H1 (cell line): ENCODE results near the gene CBFB. TPM values are rescaled to one million over a fixed set of nuclear protein-coding genes. Genes with fewer than 3 reads are reported as not detected.

ENCODE experiments used
- CTCF ChIA-PET: fragments of 300-600 bp; sonication (Branson Sonifier 250); formaldehyde crosslinking; loops from one replicate; lab custom pipeline; 2021; ENCODE audit not compliant: partially characterized antibody; lab: Charles Lee
- POLR2A ChIA-PET: fragments of 300-600 bp; sonication (Branson Sonifier 250); formaldehyde crosslinking; loops from one replicate; lab custom pipeline; 2021; ENCODE audit warnings: inconsistent platforms; ENCODE audit not compliant: partially characterized antibody; lab: Charles Lee
- DNase-seq, 2 experiments: peaks; one replicate each; pipeline versions ENCODE4 v3.0.0 to v3.0.0-alpha.2; 2010 to 2022; ENCODE audit warnings: low spot score in 2 of 2, low read depth in 1 of 2, mixed read lengths in 1 of 2
- FAIRE-seq: peaks from 2 replicates; lab custom pipeline; 2011; peaks lifted over from hg19 to GRCh38; lab: Jason Lieb, UNC
- H2AFZ ChIP-seq: 2 replicates; pipeline ENCODE4 v1.8.1; 2012; ENCODE audit warnings: low read length, inconsistent platforms
- H2AK5ac ChIP-seq: 2 replicates; pipeline ENCODE4 v1.6.1; 2013; ENCODE audit warnings: low read depth, low read length
- H2BK120ac ChIP-seq: replicated peaks from 2 replicates; pipeline ENCODE3; 2013; ENCODE audit warnings: low read depth, low read length, inconsistent platforms
- H2BK12ac ChIP-seq: 2 replicates; pipeline ENCODE4 v1.6.1; 2013; ENCODE audit warnings: low read depth, low read length
- H2BK15ac ChIP-seq: 2 replicates; pipeline ENCODE4 v1.6.1; 2013; ENCODE audit warnings: low read length
- H2BK20ac ChIP-seq: 2 replicates; pipeline ENCODE4 v1.6.1; 2013; ENCODE audit warnings: low read length
- H2BK5ac ChIP-seq: 2 replicates; pipeline ENCODE4 v1.6.1; 2013; ENCODE audit warnings: low read depth, low read length
- H3K14ac ChIP-seq: 2 replicates; pipeline ENCODE4 v1.6.1; 2013; ENCODE audit warnings: inconsistent platforms; ENCODE audit not compliant: insufficient read length
- H3K18ac ChIP-seq: 2 replicates; pipeline ENCODE4 v1.6.1; 2013; ENCODE audit warnings: low read length; ENCODE audit errors: extremely low read depth
- H3K23ac ChIP-seq: 2 replicates; pipeline ENCODE4 v1.6.1; 2013; ENCODE audit warnings: inconsistent platforms; ENCODE audit not compliant: insufficient read length
- H3K23me2 ChIP-seq: 2 replicates; pipeline ENCODE4 v1.6.1; 2013; ENCODE audit warnings: low read depth, low read length
- H3K27ac ChIP-seq: 2 replicates; pipeline ENCODE4 v1.6.1; 2011; ENCODE audit warnings: low read depth, low read length, inconsistent platforms
- H3K27me3 ChIP-seq, 4 experiments: replicated peaks in 1 of 4; 1 replicate in 1 of 4; 2 replicates in 3 of 4; pipeline versions ENCODE4 v1.6.1 to v1.8.1; 2011 to 2013; ENCODE audit warnings: low read length in 3 of 4, mild to moderate bottlenecking in 3 of 4, inconsistent platforms in 2 of 4, mixed read lengths in 2 of 4, moderate library complexity in 1 of 4; ENCODE audit not compliant: control insufficient read depth in 3 of 4, insufficient read depth in 3 of 4; ENCODE audit errors: extremely low read depth in 1 of 4
- H3K36me3 ChIP-seq, 4 experiments: 2 replicates each; pipeline versions ENCODE4 v1.6.1 to v1.8.1; 2011 to 2013; ENCODE audit warnings: mild to moderate bottlenecking in 4 of 4, low read length in 3 of 4, moderate library complexity in 2 of 4, control low read depth in 1 of 4, inconsistent platforms in 1 of 4; ENCODE audit not compliant: insufficient read depth in 4 of 4, control insufficient read depth in 2 of 4
- H3K4ac ChIP-seq: replicated peaks from 2 replicates; pipeline ENCODE3; 2013; ENCODE audit warnings: low read length, low read depth, mixed read lengths, inconsistent platforms; ENCODE audit not compliant: insufficient read length
- H3K4me1 ChIP-seq, 4 experiments: replicated peaks in 1 of 4; 1 replicate in 1 of 4; 2 replicates in 3 of 4; pipeline versions ENCODE4 v1.6.1 to v1.8.1; 2011 to 2013; ENCODE audit warnings: low read length in 3 of 4, inconsistent platforms in 2 of 4, mixed read lengths in 1 of 4; ENCODE audit not compliant: insufficient read depth in 4 of 4, control insufficient read depth in 3 of 4
- H3K4me2 ChIP-seq, 2 experiments: 2 replicates each; pipeline versions ENCODE4 v1.6.1 to v1.8.1; 2011 to 2013; ENCODE audit warnings: low read depth in 2 of 2, low read length in 2 of 2, control low read depth in 1 of 2, inconsistent platforms in 1 of 2, mild to moderate bottlenecking in 1 of 2; ENCODE audit not compliant: insufficient read depth in 1 of 2
- H3K4me3 ChIP-seq, 4 experiments: fragments of 200-600, 300-600 bp in 1 of 4; sonication (generic), shearing (Covaris generic), sonication (Bioruptor Twin) in 1 of 4; 2 replicates each; pipeline versions ENCODE4 v1.5.1 to v1.8.1; 2011 to 2016; ENCODE audit warnings: low read length in 4 of 4, low read depth in 3 of 4, control low read depth in 2 of 4, inconsistent platforms in 2 of 4, mild to moderate bottlenecking in 2 of 4, mixed read lengths in 1 of 4, moderate library complexity in 1 of 4; ENCODE audit not compliant: insufficient read depth in 2 of 4; ENCODE audit errors: extremely low read depth in 1 of 4
- H3K56ac ChIP-seq: replicated peaks from 2 replicates; pipeline ENCODE3; 2013; ENCODE audit warnings: low read depth, mild to moderate bottlenecking, mixed read lengths, low read length, inconsistent platforms; ENCODE audit not compliant: insufficient read length
- H3K79me1 ChIP-seq: 2 replicates; pipeline ENCODE4 v1.6.1; 2013; ENCODE audit warnings: low read depth, low read length, control low read depth
- H3K79me2 ChIP-seq, 2 experiments: 2 replicates each; pipeline versions ENCODE4 v1.6.1 to v1.8.1; 2012 to 2013; ENCODE audit warnings: low read length in 2 of 2, mild to moderate bottlenecking in 2 of 2, inconsistent platforms in 1 of 2; ENCODE audit not compliant: insufficient read depth in 2 of 2, control insufficient read depth in 1 of 2
- H3K9ac ChIP-seq, 4 experiments: replicated peaks in 1 of 4; 1 replicate in 1 of 4; 2 replicates in 3 of 4; pipeline versions ENCODE4 v1.6.1 to v1.8.1; 2011 to 2013; ENCODE audit warnings: low read depth in 3 of 4, low read length in 3 of 4, control low read depth in 2 of 4, mild to moderate bottlenecking in 2 of 4, moderate library complexity in 2 of 4, inconsistent platforms in 1 of 4; ENCODE audit errors: extremely low read depth in 1 of 4
- H3K9me3 ChIP-seq, 2 experiments: 2 replicates each; pipeline versions ENCODE4 v1.6.1 to v1.8.1; 2012 to 2013; ENCODE audit warnings: mild to moderate bottlenecking in 2 of 2, moderate library complexity in 2 of 2, control low read depth in 1 of 2, inconsistent platforms in 1 of 2, low read depth in 1 of 2, low read length in 1 of 2, mixed read lengths in 1 of 2; ENCODE audit not compliant: insufficient read depth in 2 of 2
- H4K20me1 ChIP-seq, 2 experiments: replicated peaks in 1 of 2; 2 replicates each; pipeline versions ENCODE3 to v1.8.1; 2011 to 2013; ENCODE audit warnings: inconsistent platforms in 2 of 2, low read length in 2 of 2, mild to moderate bottlenecking in 1 of 2; ENCODE audit not compliant: insufficient read depth in 2 of 2, control insufficient read depth in 1 of 2
- H4K5ac ChIP-seq: 2 replicates; pipeline ENCODE4 v1.6.1; 2013; ENCODE audit warnings: low read length, low read depth, mixed read lengths, inconsistent platforms; ENCODE audit not compliant: insufficient read length
- H4K8ac ChIP-seq: 2 replicates; pipeline ENCODE4 v1.8.0; 2013; ENCODE audit warnings: mild to moderate bottlenecking, moderate library complexity, low read length, inconsistent platforms; ENCODE audit not compliant: insufficient read depth; ENCODE audit errors: extremely low read depth
- H4K91ac ChIP-seq: replicated peaks from 2 replicates; pipeline ENCODE3; 2013; ENCODE audit warnings: low read length, mixed read lengths, inconsistent platforms; ENCODE audit not compliant: insufficient read length
- ASH2L ChIP-seq: fragments of 200-600, 300-600 bp; sonication (generic); IDR thresholded peaks from one replicate; pipeline ENCODE4 v1.7.1; 2017; ENCODE audit warnings: low read length
- CBX5 ChIP-seq: fragments of 300-800, 300-1000 bp; sonication (generic); IDR thresholded peaks from 2 replicates; pipeline ENCODE4 v1.7.1; 2016; ENCODE audit warnings: antibody characterized with exemption, low read length, low read depth
- EZH2 ChIP-seq: fragments of 200-600 bp; sonication (generic); IDR thresholded peaks from 2 replicates; pipeline ENCODE4 v1.7.1; 2012; ENCODE audit warnings: low read depth, mild to moderate bottlenecking, moderate library complexity, low read length, inconsistent platforms; ENCODE audit not compliant: severe bottlenecking
- KDM4A ChIP-seq: IDR thresholded peaks from one replicate; pipeline ENCODE4 v1.7.1; 2012; ENCODE audit warnings: low read depth, mild to moderate bottlenecking, moderate library complexity, low read length, inconsistent platforms; ENCODE audit not compliant: severe bottlenecking
- MAFK ChIP-seq: IDR thresholded peaks from 2 replicates; pipeline ENCODE4 v1.6.1; 2012; ENCODE audit warnings: low read depth, mild to moderate bottlenecking, improper control_type of control experiment, low read length
- POLR2AphosphoS5 ChIP-seq: IDR thresholded peaks from 2 replicates; pipeline ENCODE4 v1.6.1; 2011; ENCODE audit warnings: low read depth, low read length
- RNF2 ChIP-seq: fragments of 200-900, 300-1000 bp; sonication (generic); IDR thresholded peaks from 2 replicates; pipeline ENCODE4 v1.7.1; 2016; ENCODE audit warnings: borderline replicate concordance, low read depth, mild to moderate bottlenecking, antibody characterized with exemption, low read length; ENCODE audit not compliant: poor library complexity, severe bottlenecking; ENCODE audit errors: missing control alignments
- SP1 ChIP-seq: IDR thresholded peaks from 2 replicates; pipeline ENCODE4 v1.6.1; 2011; ENCODE audit warnings: low read depth, low read length
- YY1 ChIP-seq: IDR thresholded peaks from 2 replicates; pipeline ENCODE4 v1.6.1; 2011; ENCODE audit warnings: low read depth, mild to moderate bottlenecking, low read length
- polyA plus RNA-seq, 7 experiments: library from polyadenylated mRNA; depleted of rRNA in 3 of 7; stranded (reverse) in 5 of 7; unstranded in 2 of 7; fragments of >200 nt in 5 of 7; fragments of 200-250 nt in 2 of 7; gene quantifications; 1 replicate in 5 of 7; 2 replicates in 1 of 7; 4 replicates in 1 of 7; pipeline versions ENCODE4 v1.2.1 to v1.2.3, GENCODE V29; 2011 to 2013; ENCODE audit warnings: missing spikeins in 2 of 7, mixed read lengths in 2 of 7
- total RNA-seq: library from RNA; stranded (reverse); fragmentation: NEBNext Ultra II Directional; extraction: Animal tissue kit (Norgen Biotek cat#: 25700); gene quantifications from 2 replicates; pipeline ENCODE4 v1.2.1, GENCODE V29; 2021
- TF ChIP-seq, protein P1 (sequence below), 3 experiments: IDR thresholded peaks; 1 replicate in 2 of 3; 2 replicates in 1 of 3; pipeline versions ENCODE4 v1.5.1 to v1.6.1; 2011; ENCODE audit warnings: low read length in 3 of 3, mild to moderate bottlenecking in 3 of 3, inconsistent platforms in 2 of 3, low read depth in 1 of 3, moderate library complexity in 1 of 3; ENCODE audit not compliant: insufficient read depth in 1 of 3; ENCODE audit errors: control extremely low read depth in 1 of 3

The CBFB gene
- total and polyA plus RNA-seq, 2 of the 8 experiments (the other 6 are each of a cell fraction or from before 2014, with no cell fraction given): 11.5 to 31.6 TPM

GRCh38 chr16:67128417-67128816, 99.5 kb downstream of the CBFB start:
- no peak for FAIRE-seq
- CTCF ChIA-PET: interaction anchor here (0.9 to 4.7 kb wide), 7 partner anchors 12 to 114 kb away, joined by 3 to 26 read pairs (median 6); partner anchors contain the start of gene B3GNT9

More at GRCh38 chr16:67128417-67128816, 99.5 kb downstream of the CBFB start:
- H3K4me2 ChIP-seq: no peak overlapping the region
- H3K56ac ChIP-seq: no peak overlapping the region
- no peak for TF ChIP-seq SP1
- no peak for TF ChIP-seq KDM4A
- TF ChIP-seq EZH2: no peak
- no peak for TF ChIP-seq POLR2AphosphoS5
- no peak for TF ChIP-seq CBX5
- TF ChIP-seq, protein P1, sequence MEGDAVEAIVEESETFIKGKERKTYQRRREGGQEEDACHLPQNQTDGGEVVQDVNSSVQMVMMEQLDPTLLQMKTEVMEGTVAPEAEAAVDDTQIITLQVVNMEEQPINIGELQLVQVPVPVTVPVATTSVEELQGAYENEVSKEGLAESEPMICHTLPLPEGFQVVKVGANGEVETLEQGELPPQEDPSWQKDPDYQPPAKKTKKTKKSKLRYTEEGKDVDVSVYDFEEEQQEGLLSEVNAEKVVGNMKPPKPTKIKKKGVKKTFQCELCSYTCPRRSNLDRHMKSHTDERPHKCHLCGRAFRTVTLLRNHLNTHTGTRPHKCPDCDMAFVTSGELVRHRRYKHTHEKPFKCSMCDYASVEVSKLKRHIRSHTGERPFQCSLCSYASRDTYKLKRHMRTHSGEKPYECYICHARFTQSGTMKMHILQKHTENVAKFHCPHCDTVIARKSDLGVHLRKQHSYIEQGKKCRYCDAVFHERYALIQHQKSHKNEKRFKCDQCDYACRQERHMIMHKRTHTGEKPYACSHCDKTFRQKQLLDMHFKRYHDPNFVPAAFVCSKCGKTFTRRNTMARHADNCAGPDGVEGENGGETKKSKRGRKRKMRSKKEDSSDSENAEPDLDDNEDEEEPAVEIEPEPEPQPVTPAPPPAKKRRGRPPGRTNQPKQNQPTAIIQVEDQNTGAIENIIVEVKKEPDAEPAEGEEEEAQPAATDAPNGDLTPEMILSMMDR (IDR thresholded peaks at IDR 0.05; ENCODE audit: control extremely low read depth in 1 of 3, insufficient read depth in 1 of 3, low read depth in 1 of 3, low read length in 3 of 3): no peak
- TF ChIP-seq ASH2L: no peak
- no peak for TF ChIP-seq MAFK
- no peak for TF ChIP-seq RNF2
- no peak for TF ChIP-seq YY1
- H2BK15ac ChIP-seq: no peak overlapping the region
- no peak overlapping the region for H4K8ac ChIP-seq
- H3K18ac ChIP-seq: no peak overlapping the region
- no peak overlapping the region for H2AFZ ChIP-seq
- H3K4ac ChIP-seq: no peak overlapping the region
- no peaks in the 10 kb centered on the region for H3K9me3 ChIP-seq
- H3K23me2 ChIP-seq: no peaks in the 10 kb centered on the region
- DNase-seq: no peak
- H3K14ac ChIP-seq: no peak overlapping the region
- no peak overlapping the region for H2BK5ac ChIP-seq
- H2AK5ac ChIP-seq: no peak overlapping the region
- POLR2A ChIA-PET: no interaction called here
- peaks cover 0 to 2% of the 10 kb centered on the region in 2 experiments for H4K20me1 ChIP-seq
- H2BK20ac ChIP-seq: no peak overlapping the region
- H4K5ac ChIP-seq: no peak overlapping the region
- H3K36me3 ChIP-seq: peaks cover 4 to 12% (median 8%) of the 10 kb centered on the region in 4 experiments; a peak in 5 of 8 replicates
- no peak overlapping the region for H2BK12ac ChIP-seq
- no peak overlapping the region for H3K4me3 ChIP-seq
- H3K79me2 ChIP-seq: peaks cover 0 to 2% of the 10 kb centered on the region in 2 experiments; a peak in 1 of 4 replicates
- H3K27ac ChIP-seq: no peak overlapping the region
- no peak overlapping the region for H2BK120ac ChIP-seq
- no peaks in the 10 kb centered on the region for H3K79me1 ChIP-seq
- H3K9ac ChIP-seq: no peak overlapping the region
- H3K27me3 ChIP-seq: no peaks in the 10 kb centered on the region
- no peaks in the 10 kb centered on the region for H3K4me1 ChIP-seq
- H3K23ac ChIP-seq: no peak overlapping the region
- H4K91ac ChIP-seq: no peak overlapping the region
